Endothelial cell of umbilical vein (primary cell): ENCODE results near the gene NDUFV1. TPM values are rescaled to one million over a fixed set of nuclear protein-coding genes. Genes with fewer than 3 reads are reported as not detected.

Experiments used
- BruUV-seq: library from RNA; stranded (reverse); fragments of 400-500 nt; replicated peaks from 2 replicates; lab custom pipeline; 2021; lab: Mats Ljungman, UMichigan
- CTCF ChIA-PET: fragments of 300-600, 350-600 bp; sonication (Branson Sonifier 250); formaldehyde crosslinking; loops from one replicate; lab custom pipeline; 2021; ENCODE audit warnings: antibody characterized with exemption, inconsistent platforms; lab: Charles Lee
- POLR2A ChIA-PET: fragments of 300-600, 350-600 bp; sonication (Branson Sonifier 250); formaldehyde crosslinking; loops from one replicate; lab custom pipeline; 2021; ENCODE audit warnings: antibody characterized with exemption, inconsistent platforms; lab: Charles Lee
- DNase-seq: peaks from one replicate; pipeline ENCODE4 v3.0.0-alpha.2; 2011; ENCODE audit warnings: low read depth, low spot score
- FAIRE-seq: peaks from 2 replicates; lab custom pipeline; 2011; peaks lifted over from hg19 to GRCh38; lab: Jason Lieb, UNC
- H2AFZ ChIP-seq: 2 replicates; pipeline ENCODE4 v1.6.0; 2012; ENCODE audit warnings: low read depth, low read length, control low read depth, inconsistent platforms
- H3K27ac ChIP-seq: 2 replicates; pipeline ENCODE4 v1.5.1; 2011; ENCODE audit warnings: low read depth, mild to moderate bottlenecking, control low read depth, low read length, moderate library complexity; ENCODE audit not compliant: insufficient read depth
- H3K27me3 ChIP-seq, 2 experiments: 2 replicates each; pipeline versions ENCODE4 v1.6.0 to v1.6.1; 2011; ENCODE audit warnings: low read length in 2 of 2, mixed read lengths in 1 of 2; ENCODE audit not compliant: control insufficient read depth in 2 of 2, insufficient read depth in 2 of 2
- H3K36me3 ChIP-seq, 2 experiments: 2 replicates in 1 of 2; 3 replicates in 1 of 2; pipeline ENCODE4 v1.5.1; 2011; ENCODE audit warnings: low read length in 2 of 2, mild to moderate bottlenecking in 1 of 2, moderate library complexity in 1 of 2; ENCODE audit not compliant: control insufficient read depth in 2 of 2, insufficient read depth in 2 of 2; ENCODE audit errors: extremely low read depth in 1 of 2
- H3K4me1 ChIP-seq: 3 replicates; pipeline ENCODE4 v1.5.1; 2011; ENCODE audit warnings: mild to moderate bottlenecking, low read length; ENCODE audit not compliant: control insufficient read depth, insufficient read depth; ENCODE audit errors: extremely low read depth
- H3K4me2 ChIP-seq: 2 replicates; pipeline ENCODE4 v1.6.1; 2011; ENCODE audit warnings: low read length, control low read depth, mixed read lengths; ENCODE audit not compliant: insufficient read depth
- H3K4me3 ChIP-seq, 3 experiments: fragments of 200-600 bp in 1 of 3; sonication (generic), shearing (Covaris generic) in 1 of 3; replicated peaks in 1 of 3; 2 replicates each; pipeline ENCODE4 v1.5.1; 2011 to 2016; ENCODE audit warnings: control low read depth in 3 of 3, low read length in 3 of 3, mild to moderate bottlenecking in 2 of 3, inconsistent platforms in 1 of 3, low read depth in 1 of 3, moderate library complexity in 1 of 3; ENCODE audit not compliant: insufficient read depth in 1 of 3
- H3K79me2 ChIP-seq: 2 replicates; pipeline ENCODE4 v1.6.0; 2012; ENCODE audit warnings: low read length, inconsistent platforms; ENCODE audit not compliant: control insufficient read depth, insufficient read depth
- H3K9ac ChIP-seq: replicated peaks from 2 replicates; pipeline ENCODE3; 2011; ENCODE audit warnings: low read length, control low read depth; ENCODE audit not compliant: insufficient read depth; ENCODE audit errors: extremely low read depth
- H3K9me1 ChIP-seq: replicated peaks from 3 replicates; pipeline ENCODE4 v1.6.0; 2011; ENCODE audit warnings: mild to moderate bottlenecking, low read length; ENCODE audit not compliant: control insufficient read depth, insufficient read depth; ENCODE audit errors: extremely low read depth
- H3K9me3 ChIP-seq: replicated peaks from 2 replicates; pipeline ENCODE4 v1.5.1; 2012; ENCODE audit warnings: low read length, inconsistent platforms; ENCODE audit not compliant: control insufficient read depth, insufficient read depth
- H4K20me1 ChIP-seq: replicated peaks from 2 replicates; pipeline ENCODE3; 2011; ENCODE audit warnings: mild to moderate bottlenecking, low read length; ENCODE audit not compliant: control insufficient read depth, insufficient read depth; ENCODE audit errors: extremely low read depth
- EZH2 ChIP-seq: IDR thresholded peaks from 2 replicates; pipeline ENCODE4 v1.6.1; 2012; ENCODE audit warnings: borderline replicate concordance, low read depth, mild to moderate bottlenecking, moderate library complexity, low read length, inconsistent platforms; ENCODE audit not compliant: severe bottlenecking
- FOS ChIP-seq: IDR thresholded peaks from 2 replicates; pipeline ENCODE4 v1.6.1; 2011; ENCODE audit warnings: mild to moderate bottlenecking, low read length, moderate library complexity, borderline replicate concordance; ENCODE audit not compliant: insufficient read depth
- GATA2 ChIP-seq: IDR thresholded peaks from 2 replicates; pipeline ENCODE4 v1.7.0; 2011; ENCODE audit warnings: low read depth, mild to moderate bottlenecking, moderate library complexity, mixed read lengths, low read length; ENCODE audit not compliant: insufficient read length, insufficient read depth
- JUN ChIP-seq: IDR thresholded peaks from 2 replicates; pipeline ENCODE4 v1.6.1; 2011; ENCODE audit warnings: borderline replicate concordance, low read depth; ENCODE audit not compliant: insufficient read length, insufficient read depth
- MYC ChIP-seq: IDR thresholded peaks from one replicate; pipeline ENCODE4 v1.6.1; 2011; ENCODE audit warnings: mild to moderate bottlenecking, low read depth, low read length
- POLR2A ChIP-seq: IDR thresholded peaks from 2 replicates; pipeline ENCODE4 v1.6.1; 2012; ENCODE audit warnings: low read depth, mild to moderate bottlenecking, control low read depth, low read length
- POLR2AphosphoS5 ChIP-seq: IDR thresholded peaks from 2 replicates; pipeline ENCODE4 v1.6.1; 2012; ENCODE audit warnings: low read depth, mild to moderate bottlenecking, control low read depth, low read length, moderate library complexity; ENCODE audit not compliant: insufficient read depth
- dilution Hi-C: fragments of 300-500 bp; cut with MboI; formaldehyde crosslinking; loops from one replicate; pipeline ENCODE4 v1.15.0; 2019; ENCODE audit warnings: low sequenced_read_pairs; ENCODE audit not compliant: extremely low pct_ligation_motif_present
- intact Hi-C: fragments of 100-400 bp; cut with micrococcal nuclease; formaldehyde crosslinking; loops from one replicate; pipeline ENCODE4 v1.10.0; 2022
- polyA plus RNA-seq, 4 experiments: library from polyadenylated mRNA; depleted of rRNA in 3 of 4; stranded (reverse) in 3 of 4; unstranded in 1 of 4; fragments of >200 nt; gene quantifications; 2 replicates each; pipeline versions ENCODE4 v1.2.1 to v1.2.3, GENCODE V29; 2011 to 2012; ENCODE audit warnings: missing spikeins in 1 of 4
- total RNA-seq: library from RNA; stranded (reverse); gene quantifications from 2 replicates; pipeline ENCODE4 v1.2.3, GENCODE V29; 2021
- TF ChIP-seq, protein P1 (sequence below), 2 donors: IDR thresholded peaks; 1 replicate in 1 of 2; 2 replicates in 1 of 2; pipeline ENCODE4 v1.5.1; 2011; ENCODE audit warnings: low read length in 2 of 2, mild to moderate bottlenecking in 2 of 2, moderate library complexity in 2 of 2, control low read depth in 1 of 2, inconsistent platforms in 1 of 2, low read depth in 1 of 2; ENCODE audit not compliant: insufficient read depth in 1 of 2; ENCODE audit errors: extremely low read depth in 1 of 2
- TF ChIP-seq, protein P2 (sequence below): IDR thresholded peaks from 2 replicates; pipeline ENCODE4 v1.6.1; 2011; ENCODE audit not compliant: insufficient read depth, insufficient read length

NDUFV1 gene
- total and polyA plus RNA-seq, 2 donors (not counting 3 experiments of a cell fraction or from before 2014, with no cell fraction given): 191 to 203 TPM

- Histone ChIP-seq H3K4me1 (peaks cover 17% of the 10 kb centered on the region), H3K79me2 (peaks cover 26% of the 10 kb centered on the region), H2AFZ (no peak overlapping the region), H3K27ac (no peak overlapping the region), H3K36me3 (peaks cover 3 to 11% of the 10 kb centered on the region in 2 experiments), H3K9me3 (no peaks in the 10 kb centered on the region), H3K9me1 (no peaks in the 10 kb centered on the region), H3K4me3 (no peak overlapping the region), H3K4me2 (no peak overlapping the region), H3K9ac (no peak overlapping the region), H3K27me3 (peaks cover 2 to 4% of the 10 kb centered on the region in 2 experiments), H4K20me1 (no peaks in the 10 kb centered on the region)
- FAIRE-seq (no peak), DNase-seq (no peak)
- no TSS peak for BruUV-seq
- TF ChIP-seq MYC (no peak), POLR2A (no peak), EZH2 (no peak), JUN (no peak), GATA2 (no peak), FOS (no peak), POLR2AphosphoS5 (no peak)
- TF ChIP-seq, protein P1, sequence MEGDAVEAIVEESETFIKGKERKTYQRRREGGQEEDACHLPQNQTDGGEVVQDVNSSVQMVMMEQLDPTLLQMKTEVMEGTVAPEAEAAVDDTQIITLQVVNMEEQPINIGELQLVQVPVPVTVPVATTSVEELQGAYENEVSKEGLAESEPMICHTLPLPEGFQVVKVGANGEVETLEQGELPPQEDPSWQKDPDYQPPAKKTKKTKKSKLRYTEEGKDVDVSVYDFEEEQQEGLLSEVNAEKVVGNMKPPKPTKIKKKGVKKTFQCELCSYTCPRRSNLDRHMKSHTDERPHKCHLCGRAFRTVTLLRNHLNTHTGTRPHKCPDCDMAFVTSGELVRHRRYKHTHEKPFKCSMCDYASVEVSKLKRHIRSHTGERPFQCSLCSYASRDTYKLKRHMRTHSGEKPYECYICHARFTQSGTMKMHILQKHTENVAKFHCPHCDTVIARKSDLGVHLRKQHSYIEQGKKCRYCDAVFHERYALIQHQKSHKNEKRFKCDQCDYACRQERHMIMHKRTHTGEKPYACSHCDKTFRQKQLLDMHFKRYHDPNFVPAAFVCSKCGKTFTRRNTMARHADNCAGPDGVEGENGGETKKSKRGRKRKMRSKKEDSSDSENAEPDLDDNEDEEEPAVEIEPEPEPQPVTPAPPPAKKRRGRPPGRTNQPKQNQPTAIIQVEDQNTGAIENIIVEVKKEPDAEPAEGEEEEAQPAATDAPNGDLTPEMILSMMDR (IDR thresholded peaks at IDR 0.05; ENCODE audit: extremely low read depth in 1 of 2, insufficient read depth in 1 of 2, low read depth in 1 of 2, low read length in 2 of 2): no peak
- TF ChIP-seq, protein P2, sequence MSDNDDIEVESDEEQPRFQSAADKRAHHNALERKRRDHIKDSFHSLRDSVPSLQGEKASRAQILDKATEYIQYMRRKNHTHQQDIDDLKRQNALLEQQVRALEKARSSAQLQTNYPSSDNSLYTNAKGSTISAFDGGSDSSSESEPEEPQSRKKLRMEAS: no peak
- intact Hi-C loops (no loop called here), dilution Hi-C loops (no loop called here)
- ChIA-PET POLR2A (no interaction called here), CTCF (no interaction called here)
These were observed 25.3 kb upstream of the NDUFV1 start for GRCh38 chr11:67581469-67581868.
